Measurements from ENCODE around the gene MPDU1.
"Not testable (repeated sequence)": the region's sequence is repeated elsewhere in the genome, so short reads cannot be mapped to it uniquely, and the experiment has no call there.

The MPDU1 gene

GRCh38 chr17:7614425-7615264, 31.0 kb downstream of the MPDU1 start, which contains the start of gene FXR2:
Gene FXR2, minus strand, starts transcription at chr17:7614897. Its CDS starts 365 bp downstream, at chr17:7614532.
- peak; percentile 98 for DNase-seq (ENCODE audit: low read depth)

- DNase-seq (ENCODE audit: low read depth) = no peak
Measured at GRCh38 chr17:7615265-7615747, 31.7 kb downstream of the MPDU1 start.

DNA sequence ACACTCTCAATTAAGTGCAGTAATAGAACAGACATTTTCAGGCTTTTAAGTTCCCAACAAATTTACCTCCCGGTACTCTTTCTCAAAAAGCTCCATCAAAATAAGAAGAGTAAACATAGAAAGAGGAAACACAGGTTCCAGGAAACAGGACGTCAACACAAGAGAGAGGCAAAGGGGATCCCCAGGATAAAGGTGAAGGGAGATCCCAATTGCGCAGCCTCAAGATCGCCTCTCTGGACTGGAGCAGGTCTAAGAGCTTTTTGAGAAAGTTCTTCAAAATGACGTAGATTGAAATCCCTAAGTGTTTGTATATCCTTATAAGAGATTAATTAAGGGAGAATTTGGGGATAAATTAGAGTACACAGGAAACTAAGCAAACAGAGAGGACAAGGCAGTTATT, 35.0 kb downstream of the MPDU1 start:
- DNase-seq (ENCODE audit: low read depth) = no peak

DNA sequence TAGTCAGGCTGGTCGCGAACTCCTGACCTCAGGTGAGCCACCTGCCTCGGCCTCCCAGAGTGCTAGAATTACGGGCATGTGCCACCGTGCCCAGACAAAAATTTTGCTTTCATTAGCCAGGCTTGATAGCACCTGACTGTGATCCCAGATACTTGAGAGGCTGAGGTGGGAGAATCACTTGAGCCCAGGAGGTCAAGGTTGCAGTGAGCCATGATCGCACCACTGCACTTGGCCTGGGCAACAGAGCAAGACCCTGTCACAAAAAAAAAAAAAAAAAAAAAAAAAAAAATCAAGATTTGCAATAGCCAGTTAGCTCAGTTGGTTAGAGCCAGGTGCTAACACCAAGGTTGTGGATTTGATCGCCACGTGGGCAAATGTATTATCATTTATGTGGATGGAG, 37.2 kb downstream of the MPDU1 start:
- DNase-seq (ENCODE audit: low read depth) = no peak

GRCh38 chr17:7623661-7624060, 40.0 kb downstream of the MPDU1 start:
- no peak for DNase-seq (ENCODE audit: low read depth)

DNA sequence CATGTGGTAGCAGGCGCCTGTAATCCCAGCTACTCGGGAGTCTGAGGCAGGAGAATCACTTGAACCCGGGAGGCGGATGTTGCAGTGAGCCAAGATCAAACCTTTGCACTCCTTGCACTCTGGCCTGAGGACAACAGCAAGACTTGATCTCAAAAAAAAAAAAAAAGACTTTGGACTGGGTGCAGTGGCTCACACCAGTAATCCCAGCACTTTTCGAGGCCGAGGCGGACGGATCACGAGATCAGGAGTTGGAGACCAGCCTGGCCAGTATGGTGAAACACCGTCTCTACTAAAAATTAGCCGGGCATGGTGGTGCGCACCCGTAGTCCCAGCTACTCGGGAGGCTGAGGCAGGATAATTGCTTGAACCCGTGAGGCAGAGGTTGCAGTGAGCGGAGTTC, 42.1 kb downstream of the MPDU1 start:
- not testable (repeated sequence) for DNase-seq (ENCODE audit: low read depth)

DNA sequence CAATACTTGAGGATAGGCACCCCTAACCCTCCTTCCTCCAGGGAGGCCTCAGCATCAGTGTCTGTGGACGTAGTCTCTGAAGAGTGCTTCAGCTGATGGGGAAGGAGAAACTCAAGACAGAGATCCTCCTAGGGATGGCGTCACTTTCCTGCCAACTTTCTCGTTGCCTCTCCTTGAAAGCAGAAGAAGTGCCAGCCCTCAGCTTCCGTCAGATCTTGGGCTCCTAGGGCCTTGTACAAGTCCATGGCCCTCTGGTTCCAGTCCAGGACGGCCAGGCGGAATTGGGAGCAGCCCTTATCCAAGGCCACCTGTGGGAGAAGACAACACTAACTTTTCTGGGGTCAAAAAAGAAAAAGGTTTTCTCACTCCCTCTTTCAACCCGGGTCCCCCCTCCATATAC, 42.7 kb downstream of the MPDU1 start:
- DNase-seq (ENCODE audit: low read depth) = no peak

GRCh38 chr17:7626956-7627249, 43.3 kb downstream of the MPDU1 start:
- DNase-seq (ENCODE audit: low read depth) = no peak

GRCh38 chr17:7627250-7628121, 43.8 kb downstream of the MPDU1 start, which contains the start of gene SAT2:
Gene SAT2, minus strand, starts transcription at chr17:7627821. Its CDS starts 186 bp downstream, at chr17:7627635.
- DNase-seq (ENCODE audit: low read depth) = peak; percentile 72

DNA sequence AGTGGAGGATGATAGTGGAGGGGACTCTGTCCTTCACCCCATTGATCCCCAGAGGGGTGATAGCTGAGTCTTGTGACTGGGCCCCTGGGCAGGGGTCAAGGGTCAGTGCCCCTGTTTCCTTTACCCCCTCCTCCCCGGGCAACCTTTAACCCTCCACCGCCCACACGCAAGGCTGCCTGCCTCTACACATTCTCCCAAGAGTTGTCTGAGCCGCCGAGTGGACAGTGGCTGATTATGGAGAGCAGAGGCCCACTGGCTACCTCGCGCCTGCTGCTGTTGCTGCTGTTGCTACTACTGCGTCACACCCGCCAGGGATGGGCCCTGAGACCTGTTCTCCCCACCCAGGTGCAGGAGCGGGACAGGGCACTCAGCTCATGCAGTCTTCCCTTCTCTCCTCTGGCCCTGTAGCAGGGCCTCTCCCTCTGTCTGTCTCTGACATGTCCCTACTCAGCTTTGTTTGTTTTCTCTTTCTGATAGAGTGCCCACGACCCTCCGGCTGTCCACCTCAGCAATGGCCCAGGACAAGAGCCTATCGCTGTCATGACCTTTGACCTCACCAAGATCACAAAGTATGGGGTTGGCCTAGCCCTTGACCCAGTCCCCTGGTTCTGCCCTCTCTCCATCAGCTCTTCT, 46.4 kb downstream of the MPDU1 start, which contains the start of gene SHBG:
SHBG (plus strand) TSS at position 197 of the 633 bp plus-strand sequence; CDS start at position 235, 38 bp downstream.
- no peak for DNase-seq (ENCODE audit: low read depth)

- DNase-seq (ENCODE audit: low read depth) = no peak
Measured at GRCh38 chr17:7631398-7632380, 48.0 kb downstream of the MPDU1 start.

- DNase-seq (ENCODE audit: low read depth) = no peak
Measured at GRCh38 chr17:7632492-7632894, 48.8 kb downstream of the MPDU1 start.

GRCh38 chr17:7633093-7633492, 49.4 kb downstream of the MPDU1 start:
- DNase-seq (ENCODE audit: low read depth) = no peak

DNA sequence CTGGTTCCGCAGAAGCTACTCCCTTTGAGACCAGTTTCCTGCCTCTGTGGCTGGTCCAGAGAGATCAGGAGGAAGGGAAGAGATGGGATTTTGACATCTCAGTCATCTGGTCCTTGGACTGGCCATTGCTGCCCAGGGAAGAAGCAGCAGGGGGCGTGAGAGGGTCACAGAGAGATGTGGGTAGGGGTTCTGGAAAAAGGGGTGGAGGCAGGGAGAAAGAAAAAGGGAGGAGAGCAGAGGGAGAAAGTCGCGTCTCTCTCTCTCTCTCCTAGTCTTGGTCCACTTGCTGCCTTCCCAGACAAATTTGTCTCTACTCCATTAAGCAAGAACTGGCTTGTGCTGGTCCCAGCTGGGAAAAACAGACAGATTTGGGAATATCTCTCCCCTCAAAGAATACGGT, 50.7 kb downstream of the MPDU1 start:
- DNase-seq (ENCODE audit: low read depth) = no peak

GRCh38 chr17:7636163-7636562, 52.5 kb downstream of the MPDU1 start:
- no peak for DNase-seq (ENCODE audit: low read depth)
